ENCODE measurements around the gene TBC1D1. TPM values are rescaled to one million over a fixed set of nuclear protein-coding genes. Genes with fewer than 3 reads are reported as not detected.

TBC1D1 gene
- total RNA-seq, 1 donor from 2014 or later = 181 TPM

DNA sequence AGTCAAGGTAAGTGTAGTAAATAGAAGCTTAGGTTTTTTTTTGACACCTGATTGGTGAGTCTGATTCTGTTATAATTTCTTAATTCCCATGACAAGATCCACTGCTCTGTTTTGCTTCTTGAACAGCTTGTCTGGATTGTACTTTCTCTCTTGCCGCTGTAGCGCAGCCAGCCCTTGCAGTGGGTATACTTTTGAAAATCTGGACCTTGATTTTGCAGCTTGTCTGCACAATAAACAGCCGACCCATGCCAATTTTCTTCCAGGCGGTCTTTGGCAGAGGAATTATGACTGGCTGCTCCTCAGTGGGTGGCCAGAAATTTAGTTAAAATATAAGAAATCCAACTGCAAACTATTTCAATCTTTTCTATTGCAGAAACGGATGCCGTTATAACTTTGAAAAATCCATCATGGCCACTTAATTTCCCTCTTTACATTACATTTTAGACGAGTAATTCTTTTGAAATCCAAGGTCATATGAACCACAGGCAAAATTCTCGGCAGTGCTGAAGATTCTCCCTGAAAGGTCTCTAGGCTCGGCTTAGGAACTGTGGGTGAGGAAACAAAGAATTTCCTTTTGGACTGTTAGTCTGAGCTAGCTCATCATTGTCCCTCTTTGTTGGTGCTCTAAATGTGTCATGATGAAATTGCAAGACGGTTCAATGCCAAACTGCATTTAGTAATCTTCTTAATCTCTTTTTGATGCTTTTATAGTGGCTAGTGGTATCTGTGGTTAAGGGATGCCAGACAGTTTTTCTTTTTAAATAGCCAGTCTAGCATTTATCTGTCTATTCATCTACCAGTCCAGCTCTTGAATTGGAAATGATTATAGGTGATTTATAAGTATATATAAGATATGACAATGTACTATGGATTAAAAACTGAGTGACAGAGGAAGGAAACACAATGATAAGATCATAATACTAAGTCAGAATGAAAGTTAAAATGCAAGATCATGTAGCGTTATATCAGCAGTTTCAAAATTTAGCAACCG lies 37.8 kb downstream of the TBC1D1 start:
- DNase-seq (ENCODE audit: low read depth) = no peak

DNA sequence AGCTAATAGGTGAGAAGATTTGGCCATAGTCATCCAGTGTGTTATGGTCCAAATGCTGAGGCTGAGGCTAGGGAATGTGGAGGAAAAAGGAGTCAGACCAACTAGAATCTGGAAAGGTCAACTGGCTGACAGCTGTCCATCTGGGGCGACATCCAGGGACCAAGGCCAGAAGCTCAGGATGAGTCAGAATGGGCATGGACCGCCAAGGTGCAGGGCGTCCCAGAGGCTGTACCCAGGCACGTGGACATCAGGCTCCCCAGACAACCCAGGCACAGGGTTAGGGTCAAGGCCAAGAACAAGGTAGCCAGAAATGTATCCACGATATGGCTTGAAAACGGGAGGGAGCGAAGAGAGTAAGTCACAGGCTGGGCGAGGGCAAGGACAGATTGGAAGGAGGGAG lies 43.2 kb downstream of the TBC1D1 start:
- no peak for DNase-seq (ENCODE audit: low read depth)

DNA sequence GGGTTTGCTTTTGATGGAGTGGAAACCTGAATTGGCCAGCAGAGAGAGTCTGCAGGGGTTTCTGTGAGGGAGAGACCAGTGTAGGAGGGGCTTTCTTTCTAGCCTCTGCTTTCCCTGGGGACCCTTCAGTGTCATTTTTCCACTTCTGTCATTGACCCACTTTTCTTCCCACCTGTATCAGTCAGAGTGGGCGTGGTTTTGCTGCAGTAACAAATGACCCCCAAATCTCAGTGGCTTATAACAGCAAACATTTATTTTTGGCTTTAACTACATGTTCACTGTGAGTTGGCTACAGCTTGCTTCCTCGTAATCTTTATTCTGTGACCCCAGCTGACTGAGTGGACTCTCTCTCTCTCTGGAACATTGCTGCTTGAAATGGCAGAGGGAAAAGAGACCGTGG lies 43.7 kb downstream of the TBC1D1 start:
- DNase-seq (ENCODE audit: low read depth) = no peak

DNA sequence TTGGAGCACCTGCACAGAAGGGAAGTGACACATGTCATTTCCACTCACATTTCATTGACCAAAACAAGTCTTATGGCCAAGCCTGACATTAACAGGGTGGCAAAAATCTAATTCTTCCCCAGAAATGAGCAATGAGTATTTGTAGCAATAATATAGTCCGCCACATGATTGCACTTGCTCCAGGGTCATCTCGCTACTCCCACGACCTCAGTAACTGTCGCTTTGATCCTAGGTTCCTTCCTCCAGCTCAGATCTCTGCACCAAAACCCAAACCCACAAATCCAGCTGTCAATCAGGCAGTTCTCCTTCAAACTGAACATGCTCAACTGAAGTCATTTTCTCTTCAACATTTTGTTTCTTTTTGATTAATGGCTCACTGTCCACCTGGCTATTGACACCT lies 44.1 kb downstream of the TBC1D1 start:
- no peak for DNase-seq (ENCODE audit: low read depth)

DNA sequence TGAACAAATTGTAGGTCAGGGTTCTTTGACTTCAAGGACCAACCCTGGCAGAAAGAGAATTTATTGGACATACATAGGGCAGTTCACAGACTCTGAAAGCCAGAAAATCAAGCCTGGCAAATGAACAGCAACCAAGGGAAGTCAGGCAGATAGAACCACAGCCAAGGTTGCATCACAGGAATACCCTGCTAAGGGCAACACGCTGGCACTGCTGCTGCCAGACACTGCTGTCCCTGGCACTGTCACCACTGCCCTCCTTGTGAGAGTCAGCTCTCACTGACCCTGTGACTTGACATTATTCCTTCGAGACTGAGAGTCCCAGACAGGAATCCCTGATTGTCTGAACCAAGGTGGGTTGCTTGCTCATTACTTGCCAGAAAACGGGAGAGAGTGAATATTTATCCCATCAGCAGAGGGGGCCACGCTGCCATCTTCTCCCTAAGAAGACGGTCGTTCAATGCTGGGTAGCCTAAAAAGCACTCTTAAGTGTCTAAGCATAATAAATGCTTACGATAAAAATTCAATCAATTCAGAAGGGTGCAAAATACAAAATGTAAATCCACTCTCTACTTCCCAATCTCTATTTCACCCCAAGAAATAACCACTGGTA lies 46.1 kb downstream of the TBC1D1 start:
- DNase-seq (ENCODE audit: low read depth) = no peak

DNA sequence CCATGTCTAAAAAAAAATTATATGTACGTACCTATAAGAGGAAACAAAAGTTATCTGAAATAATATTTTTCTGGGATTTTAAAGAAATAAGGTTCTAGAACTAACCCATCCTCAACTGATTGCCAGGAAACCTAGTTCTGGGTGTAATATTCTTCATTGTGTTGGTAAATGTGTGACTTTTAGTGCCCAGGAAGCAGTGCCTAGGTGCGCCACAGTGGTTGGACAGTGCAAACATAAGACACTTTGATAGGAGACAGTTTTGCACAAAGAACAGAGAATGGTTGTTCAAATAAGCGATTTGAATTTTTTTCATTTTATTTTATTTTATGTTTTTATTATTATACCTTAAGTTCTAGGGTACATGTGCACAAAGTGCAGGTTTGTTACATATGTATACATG lies 47.3 kb downstream of the TBC1D1 start:
- no peak for DNase-seq (ENCODE audit: low read depth)

DNA sequence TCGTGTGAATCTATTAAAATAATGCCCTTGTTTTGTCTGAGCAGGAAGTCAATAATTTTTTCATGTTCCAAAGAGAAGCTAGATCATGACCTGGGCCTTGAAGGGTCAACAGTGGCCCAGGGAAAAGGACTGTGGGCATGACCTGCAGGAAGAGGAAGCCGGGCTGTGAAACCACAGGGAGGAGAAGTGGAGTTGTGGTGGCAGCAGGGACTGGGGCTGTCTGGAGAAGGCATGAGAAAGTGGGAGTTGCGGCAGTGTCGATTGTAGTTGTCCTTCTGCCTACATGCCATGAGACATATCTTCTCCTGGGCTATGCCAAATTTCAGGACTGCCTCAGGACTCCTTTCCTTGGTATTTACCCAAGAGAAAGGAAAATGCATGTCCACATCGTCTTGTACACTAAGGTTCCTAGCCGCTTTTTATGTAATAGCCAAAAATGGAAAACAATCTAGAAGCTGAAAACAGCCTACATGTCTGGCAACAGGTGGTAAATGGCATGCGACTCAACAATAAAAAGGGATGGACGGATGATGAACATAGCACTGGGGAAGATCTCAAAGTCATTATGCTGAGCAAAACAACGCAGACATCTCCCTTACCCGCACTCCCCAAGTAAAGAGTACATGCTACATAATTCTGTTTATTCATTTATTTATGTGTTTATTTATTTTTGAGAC lies 55.8 kb downstream of the TBC1D1 start:
- no peak for DNase-seq (ENCODE audit: low read depth)

DNA sequence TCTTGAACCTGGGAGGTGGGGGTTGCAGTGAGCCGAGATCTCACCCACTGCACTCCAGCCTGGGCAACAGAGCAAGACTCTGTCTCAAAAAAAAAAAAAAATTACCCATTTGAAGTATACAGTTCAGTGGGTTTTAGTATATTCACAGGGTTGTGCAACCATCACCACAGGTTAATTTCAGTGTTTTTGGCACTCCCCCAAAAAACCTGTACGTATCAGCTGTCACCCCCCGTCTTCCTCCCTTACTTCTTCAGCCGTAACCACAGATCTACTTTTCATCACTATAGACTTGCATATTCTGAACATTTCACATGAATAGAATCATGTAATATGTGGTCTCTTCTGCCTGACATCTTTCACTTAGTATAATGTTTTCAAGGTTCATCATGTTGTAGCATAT lies 57.7 kb downstream of the TBC1D1 start:
- DNase-seq (ENCODE audit: low read depth) = peak; percentile 56

DNA sequence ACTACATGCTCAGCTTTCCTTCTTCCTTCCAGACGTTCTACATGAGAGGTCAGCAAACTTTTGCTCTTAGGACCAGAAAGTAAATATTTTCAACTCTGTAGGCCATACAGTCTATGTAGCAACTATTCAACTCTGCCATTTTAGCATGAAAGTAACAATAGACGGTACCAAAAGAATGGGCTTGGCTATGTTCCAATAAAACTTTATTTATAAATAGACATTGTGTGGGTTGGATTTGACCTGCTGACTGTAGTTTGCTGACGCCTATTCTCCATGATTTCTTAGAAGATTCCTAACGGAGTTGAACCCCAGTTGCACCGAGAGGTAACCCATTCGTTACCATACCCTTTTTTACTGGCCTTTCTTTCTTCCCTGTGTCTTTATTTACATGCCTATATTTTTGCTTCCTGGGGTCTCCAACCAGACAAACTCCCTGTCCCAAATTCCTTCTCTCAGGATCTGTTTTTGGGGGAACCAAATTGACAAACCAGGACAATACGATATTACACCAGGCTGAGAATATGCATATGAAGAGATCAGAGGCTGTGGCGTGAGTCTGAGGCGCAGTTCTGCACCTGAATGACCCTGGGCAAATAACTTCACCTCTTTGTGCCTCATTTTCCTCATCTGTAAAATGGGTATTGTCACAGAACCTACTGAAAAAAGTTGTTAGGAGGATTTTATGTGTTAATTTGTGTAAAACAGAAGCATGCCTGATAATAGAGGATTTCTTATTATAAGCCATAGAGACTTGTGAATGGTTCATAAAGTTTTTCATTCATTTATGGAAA lies 58.9 kb downstream of the TBC1D1 start:
- DNase-seq (ENCODE audit: low read depth) = no peak

DNA sequence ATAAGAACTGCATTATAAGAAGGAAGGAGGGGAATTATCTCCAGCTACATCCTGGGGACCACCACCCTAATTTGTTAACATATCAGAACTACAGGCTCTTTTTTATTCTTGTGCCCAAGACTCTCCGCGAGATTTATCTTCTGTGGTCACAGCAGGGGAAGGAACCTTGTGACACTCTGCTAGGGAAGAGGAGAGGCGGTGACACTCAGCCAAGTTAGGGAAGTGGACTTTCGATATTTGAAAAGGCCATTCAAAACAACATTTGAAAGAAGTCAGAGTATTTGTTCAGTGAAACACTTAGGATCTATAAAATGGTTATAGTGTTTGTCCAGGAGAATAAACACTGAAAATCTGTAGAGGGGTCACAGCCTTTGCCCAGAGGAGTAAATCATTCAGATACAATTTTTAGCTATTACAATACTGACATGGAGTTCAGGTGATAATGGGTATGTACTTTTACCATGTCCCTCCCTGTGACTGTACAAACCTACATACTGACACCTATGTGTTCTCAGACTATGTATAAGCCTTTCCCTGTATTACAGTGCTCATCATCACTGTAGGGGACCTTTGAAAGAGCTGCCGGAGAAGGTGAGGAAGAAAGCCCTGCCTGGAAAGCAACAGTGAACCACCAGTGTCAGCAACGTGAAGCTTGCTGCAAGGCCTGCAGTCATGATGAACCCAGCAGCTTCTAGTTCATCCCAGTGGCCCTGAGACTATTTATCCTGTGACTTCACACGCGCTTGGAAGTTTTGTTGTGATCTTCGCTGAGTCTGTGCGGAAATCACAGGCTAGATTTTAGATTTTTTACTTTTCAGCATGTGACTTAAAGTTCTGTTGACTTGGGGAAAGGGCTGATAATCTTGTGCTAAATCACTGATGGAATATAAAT lies 60.8 kb downstream of the TBC1D1 start:
- DNase-seq (ENCODE audit: low read depth) = no peak

DNA sequence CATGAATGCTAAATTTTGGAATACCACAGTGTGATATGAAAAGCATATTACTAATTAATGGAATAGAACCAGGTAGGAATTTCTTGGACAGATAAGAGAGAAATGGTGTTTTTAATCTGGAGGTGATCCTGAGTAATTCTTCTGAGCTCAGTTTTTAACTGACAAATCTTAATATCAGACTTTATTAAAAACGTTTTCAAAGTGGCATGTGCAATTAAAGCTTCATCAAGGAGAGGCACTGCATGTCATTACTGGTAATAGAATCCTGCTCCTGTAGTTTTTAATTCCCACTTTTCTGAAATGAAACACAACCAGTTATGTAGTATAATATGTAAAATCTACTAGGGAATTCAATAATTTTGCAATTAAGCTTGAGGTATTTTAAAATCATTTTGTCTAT lies 62.3 kb downstream of the TBC1D1 start:
- DNase-seq (ENCODE audit: low read depth) = no peak

DNA sequence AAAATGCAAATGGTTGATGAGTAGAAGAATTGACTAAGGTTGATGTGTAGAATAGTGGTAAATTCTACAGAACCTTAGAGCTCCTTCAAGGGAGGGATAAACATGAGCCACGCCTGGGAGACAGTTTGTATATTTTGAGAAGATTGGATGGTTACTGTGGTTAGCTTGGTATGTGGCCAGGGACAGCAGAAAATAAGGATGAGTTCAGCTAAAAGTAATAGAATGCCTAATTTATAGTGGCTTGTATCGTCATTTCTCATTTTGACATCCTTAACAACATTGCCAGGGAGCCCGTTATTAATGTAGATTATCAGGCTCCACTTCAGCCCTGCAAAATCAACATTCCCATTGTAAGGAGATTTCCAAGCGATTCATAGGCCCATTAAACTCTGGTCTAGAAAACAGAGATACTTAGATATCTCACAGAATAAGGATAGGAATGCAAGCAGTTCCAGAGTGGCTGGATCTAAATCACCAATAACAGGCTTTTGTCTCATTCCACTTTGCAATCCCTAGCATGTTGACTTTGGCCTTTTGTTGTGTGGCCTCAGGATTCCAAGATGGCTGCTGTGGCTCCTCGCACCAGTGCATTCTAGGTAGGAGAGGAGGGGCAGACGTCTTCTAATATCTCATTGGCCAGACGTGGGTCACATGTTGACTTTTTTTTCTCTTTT lies 62.9 kb downstream of the TBC1D1 start:
- no peak for DNase-seq (ENCODE audit: low read depth)

DNA sequence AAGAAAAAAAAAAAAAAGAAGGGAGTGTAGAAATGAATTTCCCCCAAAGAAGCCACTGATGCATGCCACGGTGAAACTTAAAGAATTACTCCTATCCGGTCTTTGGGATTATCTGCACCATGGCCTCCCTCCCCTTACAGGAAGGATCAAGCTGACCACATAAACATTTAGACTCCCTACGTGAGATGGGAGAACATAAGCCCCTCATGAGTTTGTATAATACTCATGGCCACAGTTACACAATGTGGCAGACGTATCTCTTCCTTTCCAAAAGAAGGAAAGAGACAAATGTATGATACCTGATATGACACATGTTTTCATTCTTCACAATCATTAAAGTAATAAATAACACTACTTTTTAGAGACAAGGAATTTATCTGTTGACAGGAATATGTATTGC lies 66.1 kb downstream of the TBC1D1 start:
- DNase-seq (ENCODE audit: low read depth) = no peak

DNA sequence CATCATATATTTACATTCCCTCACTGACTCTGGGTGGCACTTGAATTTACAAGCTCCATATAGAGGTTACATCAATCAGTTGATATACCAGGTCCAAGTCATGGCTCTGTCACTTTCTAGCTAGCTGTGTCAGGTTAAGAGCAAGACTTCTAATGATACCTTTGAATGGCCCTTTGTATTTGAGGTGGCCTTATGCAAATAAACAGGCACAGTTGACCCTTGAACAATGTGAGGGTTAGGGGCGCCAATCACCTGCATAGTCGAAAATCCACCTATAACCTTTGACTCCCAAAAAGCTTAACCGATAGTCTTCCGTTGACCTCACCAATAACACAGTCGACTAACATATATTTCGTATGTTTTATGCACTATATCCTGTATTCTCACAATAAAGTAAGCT lies 68.0 kb downstream of the TBC1D1 start:
- DNase-seq (ENCODE audit: low read depth) = no peak

DNA sequence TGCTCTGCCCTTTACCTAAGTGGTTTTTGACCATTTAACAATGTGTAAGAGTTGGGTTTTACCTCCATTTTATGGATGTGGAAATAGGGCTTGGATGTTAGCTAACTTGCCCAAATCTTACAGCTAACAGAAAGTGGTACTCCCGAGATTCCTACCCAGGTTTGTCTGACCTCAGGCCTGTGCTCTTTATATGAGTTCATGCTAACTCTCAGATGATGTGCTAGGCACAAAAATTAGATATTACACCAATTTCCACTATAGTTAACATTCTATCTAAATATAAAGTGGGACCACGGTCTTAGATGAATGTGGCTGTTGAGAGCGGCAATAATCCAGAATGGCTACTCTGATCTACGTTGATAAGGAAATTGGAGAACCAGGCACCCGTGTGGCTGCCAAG lies 69.2 kb downstream of the TBC1D1 start, which contains the start of gene PTTG2:
PTTG2 (plus strand) TSS at position 301 of the 400 bp plus-strand sequence; CDS start at position 338, 37 bp downstream.
- no peak for DNase-seq (ENCODE audit: low read depth)

DNA sequence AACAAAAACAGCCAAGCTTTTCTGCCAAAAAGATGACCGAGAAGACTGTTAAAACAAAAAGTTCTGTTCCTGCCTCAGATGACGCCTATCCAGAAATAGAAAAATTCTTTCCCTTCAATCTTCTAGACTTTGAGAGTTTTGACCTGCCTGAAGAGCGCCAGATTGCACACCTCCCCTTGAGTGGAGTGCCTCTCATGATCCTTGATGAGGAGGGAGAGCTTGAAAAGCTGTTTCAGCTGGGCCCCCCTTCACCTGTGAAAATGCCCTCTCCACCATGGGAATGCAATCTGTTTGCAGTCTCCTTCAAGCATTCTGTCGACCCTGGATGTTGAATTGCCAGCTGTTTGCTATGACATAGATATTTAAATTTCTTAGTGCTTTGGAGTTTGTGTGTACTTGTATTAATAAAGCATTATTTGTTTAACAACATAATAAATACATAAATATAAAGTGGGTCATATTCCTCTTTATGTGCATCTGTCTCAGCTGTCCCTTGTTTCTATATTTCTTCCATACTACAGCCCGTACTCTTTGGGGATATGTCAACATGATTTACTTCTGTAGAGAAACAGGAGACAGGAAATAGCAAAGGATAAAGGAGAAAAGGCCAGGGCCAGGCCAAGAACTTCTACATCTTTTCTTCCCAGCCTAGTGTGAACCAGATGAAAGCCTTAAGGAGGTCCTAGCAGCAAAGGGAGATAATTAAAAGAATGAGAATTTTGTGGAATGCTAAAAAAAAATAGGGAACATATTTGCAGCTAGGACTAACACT lies 70.0 kb downstream of the TBC1D1 start:
- DNase-seq (ENCODE audit: low read depth) = no peak

DNA sequence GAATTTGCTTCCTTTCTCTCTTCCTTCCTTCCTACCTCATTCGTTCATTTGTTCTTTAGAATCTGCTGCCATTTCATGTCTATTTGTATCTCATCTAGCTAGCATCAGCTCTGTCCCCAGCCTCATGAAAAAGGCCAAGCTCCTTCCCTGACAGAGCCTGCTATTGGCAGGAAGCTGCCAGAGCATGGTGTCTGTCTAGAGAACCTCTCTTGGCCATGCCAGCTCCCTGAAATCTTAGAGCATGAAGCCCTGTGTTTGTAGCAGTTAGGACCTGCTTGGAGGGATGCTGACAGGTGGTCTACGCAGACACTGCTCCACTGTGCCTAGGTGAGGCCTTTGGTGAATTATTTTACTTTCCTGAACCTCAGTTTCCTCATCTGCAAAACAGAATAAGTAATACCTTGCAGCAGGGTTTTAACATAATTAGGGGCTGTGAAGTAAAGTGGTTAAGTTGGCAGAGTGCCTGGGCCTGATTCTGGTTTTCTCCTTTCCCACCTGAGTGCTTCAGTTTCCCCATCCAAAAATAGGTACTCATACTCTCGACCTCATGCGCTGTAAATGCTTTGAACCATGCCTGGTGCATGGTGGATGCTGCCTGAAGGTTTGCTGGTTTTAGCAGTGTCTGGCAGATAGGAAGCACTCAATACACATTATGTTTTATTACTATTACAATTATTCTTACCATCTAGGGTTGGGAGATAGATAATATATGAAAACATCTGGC lies 74.0 kb downstream of the TBC1D1 start:
- DNase-seq (ENCODE audit: low read depth) = no peak

DNA sequence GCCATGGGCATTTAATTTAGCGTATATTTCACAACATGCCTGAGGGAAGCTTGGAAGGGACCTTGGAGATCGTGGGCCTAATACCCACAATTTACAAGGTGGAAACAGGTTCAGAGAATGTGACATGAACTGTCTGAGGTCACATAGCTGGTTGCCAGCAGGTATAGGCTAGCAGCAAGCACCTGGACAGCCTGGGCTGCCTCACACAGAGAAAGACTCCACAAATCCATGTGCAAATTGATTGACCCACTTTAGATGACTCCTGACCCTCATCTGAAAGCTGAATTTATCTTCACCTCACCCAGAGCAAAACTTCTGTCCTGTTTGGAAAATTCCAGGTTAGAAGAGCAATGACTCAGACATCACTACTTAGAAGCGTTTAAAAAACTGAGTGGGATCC lies 75.2 kb downstream of the TBC1D1 start:
- DNase-seq (ENCODE audit: low read depth) = no peak

DNA sequence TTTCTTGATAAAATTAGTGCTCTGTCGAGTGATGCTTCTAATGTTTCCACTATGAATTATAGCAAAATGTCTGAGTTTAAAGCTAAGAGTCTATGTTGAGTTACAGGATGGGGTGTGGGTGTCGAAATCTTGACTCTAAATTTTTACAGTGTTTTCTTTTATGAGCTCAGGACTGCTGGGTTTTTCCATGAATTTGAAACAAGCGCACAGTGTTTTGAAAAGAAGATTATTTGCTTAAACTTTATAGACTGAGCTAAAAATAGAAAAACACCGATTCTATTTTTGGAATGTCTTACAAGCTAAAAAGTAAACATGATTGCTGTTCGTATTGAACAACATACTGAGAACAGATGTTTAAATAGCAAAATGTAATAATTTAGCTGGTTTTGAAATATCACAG lies 76.9 kb downstream of the TBC1D1 start:
- no peak for DNase-seq (ENCODE audit: low read depth)
